Peyer's patch (tissue), 4 donors: ENCODE results near the gene PHRF1. TPM values are rescaled to one million over a fixed set of nuclear protein-coding genes. Genes with fewer than 3 reads are reported as not detected.
"Not testable (repeated sequence)": the region's sequence is repeated elsewhere in the genome, so short reads cannot be mapped to it uniquely, and the experiment has no call there.

Source experiments
- DNase-seq, 3 donors: peaks; one replicate each; pipeline ENCODE4 v3.0.0-alpha.2; 2017 to 2019
- H3K27ac ChIP-seq, 4 donors: fragments of 200-600 bp; sonication (generic); one replicate each; pipeline ENCODE4 v1.5.1; 2016 to 2019
- H3K27me3 ChIP-seq, 2 donors: fragments of 200-600 bp; sonication (generic); one replicate each; pipeline ENCODE4 v1.5.1; 2019
- H3K36me3 ChIP-seq, 3 donors: fragments of 200-600 bp; sonication (generic); one replicate each; pipeline ENCODE4 v1.5.1; 2016 to 2019
- H3K4me1 ChIP-seq, 4 donors: fragments of 200-600 bp; sonication (generic); one replicate each; pipeline ENCODE4 v1.5.1; 2016 to 2019
- H3K4me3 ChIP-seq, 4 donors: fragments of 200-600 bp; sonication (generic); 1 replicate in 3 of 4; 2 replicates in 1 of 4; pipeline ENCODE4 v1.5.1; 2016 to 2019; ENCODE audit warnings: mild to moderate bottlenecking in 1 of 4
- H3K9me3 ChIP-seq, 4 donors: fragments of 200-600 bp; sonication (generic); one replicate each; pipeline ENCODE4 v1.5.1; 2016 to 2019; ENCODE audit warnings: mild to moderate bottlenecking in 1 of 4
- POLR2A ChIP-seq, 2 donors: fragments of 450-650 bp; IDR thresholded peaks; one replicate each; pipeline ENCODE4 v1.5.1; 2017; ENCODE audit warnings: antibody characterized with exemption in 2 of 2, mild to moderate bottlenecking in 2 of 2, moderate library complexity in 2 of 2
- total RNA-seq, 4 donors: library from RNA; depleted of rRNA; stranded (reverse); fragments of >200 nt; gene quantifications; one replicate each; pipeline ENCODE4 v1.1.0, GENCODE V29; 2016
- TF ChIP-seq, protein P1 (sequence below), 6 experiments: fragments of 450-650 bp in 4 of 6; fragments of 200-600 bp in 2 of 6; sonication (generic) in 1 of 6; IDR thresholded peaks; one replicate each; pipeline ENCODE4 v1.5.1; 2017 to 2019; ENCODE audit warnings: antibody characterized with exemption in 6 of 6, mild to moderate bottlenecking in 3 of 6, moderate library complexity in 1 of 6

PHRF1 gene
- total RNA-seq, 4 donors from 2014 or later = 48.4 to 88.0 (median 57.8) TPM

DNA sequence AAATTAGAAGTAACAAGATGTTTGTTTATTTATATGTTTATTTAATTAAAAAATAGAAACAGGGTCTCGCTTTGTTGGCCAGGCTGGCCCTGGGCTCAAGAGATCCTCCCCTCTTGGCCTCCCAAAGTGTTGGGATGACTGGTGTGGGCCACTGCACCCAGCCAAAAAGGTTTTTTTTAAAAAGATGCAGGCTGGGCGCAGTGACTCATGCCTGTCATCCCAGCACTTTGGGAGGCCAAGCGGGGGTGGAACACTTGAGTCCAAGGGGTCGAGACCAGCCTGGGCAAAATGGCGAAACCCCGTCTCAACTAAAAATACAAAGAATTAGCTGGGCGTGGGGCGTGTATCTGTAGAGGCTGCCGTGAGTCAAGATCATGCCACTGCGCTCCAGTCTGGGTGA, 74.2 kb downstream of the PHRF1 start:
- no peak overlapping the region for H3K27ac ChIP-seq
- no peak for DNase-seq
- peaks cover 0 to 15% (median 0%) of the 10 kb centered on the region in 4 donors for H3K4me1 ChIP-seq
- TF ChIP-seq, protein P1, sequence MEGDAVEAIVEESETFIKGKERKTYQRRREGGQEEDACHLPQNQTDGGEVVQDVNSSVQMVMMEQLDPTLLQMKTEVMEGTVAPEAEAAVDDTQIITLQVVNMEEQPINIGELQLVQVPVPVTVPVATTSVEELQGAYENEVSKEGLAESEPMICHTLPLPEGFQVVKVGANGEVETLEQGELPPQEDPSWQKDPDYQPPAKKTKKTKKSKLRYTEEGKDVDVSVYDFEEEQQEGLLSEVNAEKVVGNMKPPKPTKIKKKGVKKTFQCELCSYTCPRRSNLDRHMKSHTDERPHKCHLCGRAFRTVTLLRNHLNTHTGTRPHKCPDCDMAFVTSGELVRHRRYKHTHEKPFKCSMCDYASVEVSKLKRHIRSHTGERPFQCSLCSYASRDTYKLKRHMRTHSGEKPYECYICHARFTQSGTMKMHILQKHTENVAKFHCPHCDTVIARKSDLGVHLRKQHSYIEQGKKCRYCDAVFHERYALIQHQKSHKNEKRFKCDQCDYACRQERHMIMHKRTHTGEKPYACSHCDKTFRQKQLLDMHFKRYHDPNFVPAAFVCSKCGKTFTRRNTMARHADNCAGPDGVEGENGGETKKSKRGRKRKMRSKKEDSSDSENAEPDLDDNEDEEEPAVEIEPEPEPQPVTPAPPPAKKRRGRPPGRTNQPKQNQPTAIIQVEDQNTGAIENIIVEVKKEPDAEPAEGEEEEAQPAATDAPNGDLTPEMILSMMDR (IDR thresholded peaks at IDR 0.05) = no peak
- TF ChIP-seq POLR2A (IDR thresholded peaks at IDR 0.05) = no peak
- no peak overlapping the region for H3K4me3 ChIP-seq
- no peaks in the 10 kb centered on the region for H3K9me3 ChIP-seq
- no peaks in the 10 kb centered on the region for H3K27me3 ChIP-seq
- peaks cover 0 to 21% (median 0%) of the 10 kb centered on the region in 3 donors for H3K36me3 ChIP-seq

DNA sequence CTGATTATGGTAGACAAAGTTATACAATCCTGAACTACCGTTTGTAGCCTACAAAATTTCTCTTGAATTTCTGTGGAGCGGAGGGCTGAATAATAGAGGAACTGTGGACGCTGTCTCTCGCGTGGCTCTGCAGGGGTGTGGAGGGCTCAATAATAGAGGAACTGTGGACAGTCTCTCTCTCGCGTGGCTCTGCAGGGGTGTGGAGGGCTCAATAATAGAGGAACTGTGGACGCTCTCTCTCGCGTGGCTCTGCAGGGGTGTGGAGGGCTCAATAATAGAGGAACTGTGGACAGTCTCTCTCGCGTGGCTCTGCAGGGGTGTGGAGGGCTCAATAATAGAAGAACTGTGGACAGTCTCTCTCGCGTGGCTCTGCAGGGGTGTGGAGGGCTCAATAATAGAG, 76.9 kb downstream of the PHRF1 start:
- Histone ChIP-seq H3K36me3 (peaks cover 0 to 21% (median 0%) of the 10 kb centered on the region in 3 donors), H3K4me1 (peaks cover 0 to 37% (median 7%) of the 10 kb centered on the region in 4 donors)
- not testable (repeated sequence) for H3K4me3 ChIP-seq, H3K9me3 ChIP-seq, DNase-seq, H3K27me3 ChIP-seq, H3K27ac ChIP-seq

DNA sequence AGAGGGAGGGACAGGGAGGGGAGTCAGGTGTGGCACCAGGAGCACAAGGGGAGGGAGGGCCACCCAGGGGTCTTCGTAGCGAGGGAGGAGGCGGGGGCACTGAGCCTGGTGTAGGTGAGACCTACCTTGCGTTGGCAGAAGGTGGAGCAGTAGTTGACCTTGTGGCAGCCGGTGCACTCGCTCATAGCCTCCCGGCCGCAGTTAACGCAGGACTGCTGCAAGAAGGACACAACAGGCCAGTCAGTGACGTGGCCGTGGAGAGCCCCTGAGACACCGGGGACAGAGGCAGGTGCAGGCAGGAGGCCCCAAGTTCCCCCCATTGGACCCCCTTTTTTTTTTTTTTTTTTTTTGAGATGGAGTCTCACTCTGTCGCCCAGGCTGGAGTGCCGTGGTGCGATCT, 77.6 kb downstream of the PHRF1 start:
- no peak for DNase-seq
- H3K4me1 ChIP-seq = peaks cover 0 to 42% (median 7%) of the 10 kb centered on the region in 4 donors
- H3K27ac ChIP-seq = peak overlapping the region in 3 of 4 donors; percentile 32 to 84 (median 49)
- no peak overlapping the region for H3K4me3 ChIP-seq
- no peaks in the 10 kb centered on the region for H3K9me3 ChIP-seq
- peaks cover 0 to 21% (median 0%) of the 10 kb centered on the region in 3 donors for H3K36me3 ChIP-seq
- no peak for TF ChIP-seq POLR2A (IDR thresholded peaks at IDR 0.05)
- TF ChIP-seq, protein P1 (IDR thresholded peaks at IDR 0.05) = no peak
- no peaks in the 10 kb centered on the region for H3K27me3 ChIP-seq

DNA sequence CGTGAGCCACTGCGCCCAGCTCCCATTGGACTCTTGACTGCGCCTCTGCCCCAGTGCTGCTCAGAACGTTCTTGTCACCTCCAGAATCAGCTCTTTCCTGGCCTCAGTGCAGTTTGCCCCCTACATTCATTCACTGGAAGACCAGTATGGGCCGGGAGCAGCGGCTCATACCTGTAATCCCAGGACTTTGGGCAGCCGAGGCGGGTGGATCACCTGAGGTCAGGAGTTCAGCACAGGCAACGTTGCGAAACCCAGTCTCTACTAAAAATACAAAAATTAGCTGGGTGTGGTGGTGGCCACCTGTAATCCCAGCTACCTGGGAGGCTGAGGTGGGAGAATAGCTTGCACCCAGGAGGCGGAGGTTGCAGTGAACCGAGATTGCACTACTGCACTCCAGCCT, 78.2 kb downstream of the PHRF1 start:
- peak in 2 of 3 donors; percentile 65 to 66 for DNase-seq
- H3K9me3 ChIP-seq, H3K27me3 ChIP-seq: not testable (repeated sequence)
- Histone ChIP-seq H3K36me3 (peaks cover 0 to 24% (median 0%) of the 10 kb centered on the region in 3 donors), H3K27ac (peak overlapping the region in 3 of 4 donors; percentile 51 to 90 (median 84)), H3K4me1 (peaks cover 0 to 48% (median 7%) of the 10 kb centered on the region in 4 donors), H3K4me3 (peak overlapping the region in 2 of 4 donors; percentile 5 to 30)

DNA sequence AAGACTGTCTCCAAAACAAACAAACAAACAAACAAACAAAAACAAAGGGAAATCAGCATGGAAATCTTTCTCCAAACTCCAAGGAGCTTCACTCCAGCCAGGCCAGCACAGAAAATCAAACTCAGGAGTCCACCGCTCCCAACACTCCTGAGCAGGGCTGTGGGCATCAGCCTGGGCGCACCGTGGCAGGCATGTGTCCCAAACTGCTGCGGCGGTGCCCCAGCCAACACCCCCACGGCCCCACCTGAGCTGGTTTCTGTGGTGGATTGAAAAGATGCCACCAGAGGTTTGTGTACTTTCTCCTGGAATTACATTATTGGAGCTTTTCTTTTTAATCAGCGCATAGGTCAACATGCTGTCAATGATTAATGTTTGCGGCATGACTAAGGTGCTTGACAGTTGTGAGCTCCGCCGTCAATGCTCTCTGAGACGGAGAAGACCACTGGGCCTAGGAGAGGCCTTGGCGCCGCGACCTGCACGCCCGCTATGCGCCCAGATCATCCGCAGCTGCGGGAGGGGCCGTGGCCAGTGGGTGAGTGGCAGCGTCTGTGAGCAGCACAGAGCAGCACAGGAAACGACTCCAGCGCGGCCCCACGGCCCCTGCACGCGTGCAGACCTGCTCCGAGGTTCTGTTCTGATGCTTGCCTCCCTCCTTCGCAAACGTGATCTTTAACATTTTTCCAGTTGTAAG, 78.9 kb downstream of the PHRF1 start:
- TF ChIP-seq, protein P1 (IDR thresholded peaks at IDR 0.05) = no peak
- TF ChIP-seq POLR2A (IDR thresholded peaks at IDR 0.05) = no peak
- Histone ChIP-seq H3K4me1 (peaks cover 0 to 53% (median 7%) of the 10 kb centered on the region in 4 donors), H3K27ac (peak overlapping the region in 3 of 4 donors; percentile 51 to 90 (median 84)), H3K36me3 (peaks cover 0 to 29% (median 0%) of the 10 kb centered on the region in 3 donors), H3K9me3 (no peaks in the 10 kb centered on the region), H3K27me3 (no peaks in the 10 kb centered on the region), H3K4me3 (peak overlapping the region in 2 of 4 donors; percentile 5 to 30)
- peak in 2 of 3 donors; percentile 59 to 66 for DNase-seq

DNA sequence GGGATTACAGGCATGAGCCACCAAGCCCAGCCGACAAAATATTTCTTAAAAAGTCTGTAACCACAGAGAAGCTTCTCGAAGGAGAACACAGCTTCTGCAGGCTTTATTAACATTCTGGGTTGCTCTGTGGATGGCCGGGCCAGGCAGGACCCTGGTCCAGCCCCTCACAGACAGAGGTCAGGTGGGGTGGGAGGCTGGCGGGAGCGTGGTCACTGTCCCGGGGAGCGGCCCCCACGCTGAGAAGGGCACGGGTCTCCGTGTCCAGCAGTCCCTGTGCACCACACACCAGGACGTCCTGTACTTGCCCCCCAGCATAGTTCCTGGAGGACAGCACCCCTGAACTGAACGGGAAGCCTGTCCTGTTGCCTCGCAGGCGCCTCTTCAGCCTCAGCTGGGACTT, 80.2 kb downstream of the PHRF1 start:
- H3K36me3 ChIP-seq = peaks cover 0 to 24% (median 0%) of the 10 kb centered on the region in 3 donors
- peak overlapping the region in 3 of 4 donors; percentile 47 to 84 (median 59) for H3K27ac ChIP-seq
- TF ChIP-seq POLR2A (IDR thresholded peaks at IDR 0.05) = no peak
- TF ChIP-seq, protein P1 (IDR thresholded peaks at IDR 0.05) = no peak
- no peaks in the 10 kb centered on the region for H3K27me3 ChIP-seq
- H3K9me3 ChIP-seq = no peaks in the 10 kb centered on the region
- DNase-seq = no peak
- peaks cover 0 to 53% (median 7%) of the 10 kb centered on the region in 4 donors for H3K4me1 ChIP-seq
- no peak overlapping the region for H3K4me3 ChIP-seq
